NCI-H187 (cell line): ENCODE data around the gene DNPH1.

ENCODE experiments used
- DNase-seq, 2 experiments: peaks; one replicate each; lab custom pipeline; 2025; lab: John Stamatoyannopoulos, UW

DNPH1 gene

DNA sequence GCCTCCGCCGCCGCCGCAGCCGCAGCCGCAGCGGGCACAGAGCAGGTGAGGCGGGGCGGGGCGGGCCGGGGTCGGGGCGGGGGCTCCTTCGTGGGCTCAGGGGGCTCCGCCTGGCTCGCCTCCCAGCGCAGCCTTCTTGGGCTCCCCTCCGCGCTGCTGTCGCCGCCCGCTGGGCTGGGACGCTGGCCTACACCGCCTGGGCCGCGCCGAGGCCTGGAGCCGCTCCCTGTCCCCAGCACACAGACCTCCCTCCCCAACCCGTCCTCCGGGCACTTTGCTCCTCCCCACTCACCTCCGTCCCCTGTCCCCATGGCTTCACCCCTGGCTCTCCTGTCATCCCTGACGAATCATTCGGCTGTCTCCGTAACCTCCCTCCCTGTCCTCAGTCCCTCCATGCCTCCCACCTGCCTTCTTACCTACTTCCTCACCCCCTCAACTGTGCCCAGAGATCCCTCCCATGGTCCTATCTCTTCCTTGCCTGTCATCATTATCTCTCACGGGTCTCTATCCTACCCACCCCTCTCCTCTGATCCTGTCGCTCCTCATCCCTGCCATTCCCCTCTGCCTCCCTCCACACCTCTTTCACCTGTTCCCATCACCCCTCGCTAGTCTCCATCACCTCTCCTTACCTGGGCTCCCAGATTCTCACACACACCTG is 14.5 kb upstream of the DNPH1 start:
- no peak for DNase-seq

DNA sequence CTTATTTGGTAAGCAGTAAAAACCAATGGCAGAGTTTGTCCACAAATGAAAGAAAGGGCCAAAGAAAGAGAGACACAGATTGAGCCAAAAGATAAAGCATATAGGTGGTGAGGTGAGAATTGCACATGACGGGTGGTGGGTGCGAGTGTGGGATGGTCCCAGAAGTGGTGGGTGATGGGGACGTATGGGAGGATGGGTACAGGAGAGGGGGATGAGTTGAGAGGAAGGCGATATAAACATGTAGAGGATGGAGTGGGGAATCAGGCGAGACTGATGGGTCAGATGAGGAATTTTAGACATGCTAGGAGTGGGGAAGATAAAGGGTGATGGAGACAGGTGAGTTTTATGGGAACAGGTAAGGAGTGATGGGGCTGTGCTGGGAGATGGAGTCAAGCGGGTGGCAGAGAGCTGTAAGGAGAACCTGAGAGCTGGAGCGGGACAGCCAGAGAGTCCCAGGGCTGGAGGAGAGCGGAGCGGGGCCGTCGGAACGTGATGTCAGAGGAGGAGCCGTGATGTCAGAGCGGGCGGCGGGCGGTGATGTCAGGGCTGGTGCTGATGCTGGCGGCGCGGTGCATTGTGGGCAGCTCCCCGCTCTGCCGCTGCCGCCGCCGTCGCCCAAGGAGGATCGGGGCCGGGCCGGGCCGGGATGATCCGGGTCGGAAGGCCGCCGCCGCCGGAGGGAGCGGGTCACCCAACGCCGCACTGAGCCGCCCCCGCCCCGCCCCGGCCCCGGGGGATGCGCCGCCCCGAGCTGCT is 13.8 kb upstream of the DNPH1 start, which contains the start of gene TTBK1:
Gene TTBK1 (plus strand): TSS at position 574 of the 756 bp plus-strand sequence. CDS start 3,180 bp downstream, outside the sequence.
- no peak for DNase-seq

DNA sequence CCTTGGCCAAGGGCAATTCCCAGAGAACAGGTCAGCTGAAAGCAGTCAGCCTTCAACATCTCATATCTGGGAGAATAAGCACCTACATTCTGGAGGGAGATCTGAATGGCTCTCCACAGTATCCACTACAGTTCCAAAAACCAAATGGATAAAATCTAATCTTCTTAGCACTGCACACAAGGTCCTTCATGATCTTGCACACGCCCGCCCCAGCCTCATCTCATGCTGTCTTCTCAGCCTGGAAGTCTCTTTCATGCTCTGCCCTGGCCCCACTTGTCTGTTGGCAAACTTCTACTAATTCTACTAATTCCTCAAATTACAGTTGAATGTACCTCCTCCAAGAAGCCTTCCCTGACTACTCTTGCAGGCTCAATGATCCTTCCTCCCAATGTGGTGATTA is 12.2 kb upstream of the DNPH1 start:
- no peak for DNase-seq

DNA sequence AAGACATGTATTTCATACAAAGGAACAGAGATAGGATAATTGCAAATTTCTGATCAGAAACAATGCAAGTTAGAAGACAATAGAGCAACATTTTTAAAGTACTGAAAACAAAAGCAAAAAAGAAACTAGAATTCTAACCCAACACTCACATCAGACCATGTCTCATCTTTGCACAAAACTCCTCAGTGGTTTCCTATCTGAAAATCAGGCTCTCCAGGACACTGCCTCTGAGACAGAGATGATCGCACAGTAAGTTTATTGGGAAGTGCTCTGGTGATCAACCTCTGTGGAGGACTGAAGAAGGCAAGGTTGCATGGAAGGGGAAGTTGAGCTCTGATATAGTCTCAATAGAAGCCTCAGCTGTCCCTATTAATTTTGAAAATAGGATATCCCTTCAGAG is 11.7 kb upstream of the DNPH1 start:
- DNase-seq = no peak

DNA sequence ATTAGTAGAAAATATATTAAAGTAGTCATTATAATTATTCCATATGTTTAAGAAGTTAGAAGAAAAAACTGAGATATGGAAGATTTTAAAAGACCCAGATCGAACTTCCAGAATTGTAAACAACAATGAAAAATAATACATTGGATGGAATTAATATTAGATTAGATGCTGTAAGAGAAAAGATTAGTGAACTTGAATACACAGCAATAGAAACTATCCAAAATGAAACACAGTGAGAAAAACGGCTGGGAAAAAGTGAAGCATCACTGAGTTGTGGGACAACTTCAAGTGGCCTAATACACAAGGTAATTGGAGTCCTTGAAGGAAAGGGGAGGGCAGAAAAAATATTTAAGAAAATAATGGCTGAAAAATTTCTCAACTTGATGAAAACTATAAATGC is 9.8 kb upstream of the DNPH1 start:
- DNase-seq = no peak

DNA sequence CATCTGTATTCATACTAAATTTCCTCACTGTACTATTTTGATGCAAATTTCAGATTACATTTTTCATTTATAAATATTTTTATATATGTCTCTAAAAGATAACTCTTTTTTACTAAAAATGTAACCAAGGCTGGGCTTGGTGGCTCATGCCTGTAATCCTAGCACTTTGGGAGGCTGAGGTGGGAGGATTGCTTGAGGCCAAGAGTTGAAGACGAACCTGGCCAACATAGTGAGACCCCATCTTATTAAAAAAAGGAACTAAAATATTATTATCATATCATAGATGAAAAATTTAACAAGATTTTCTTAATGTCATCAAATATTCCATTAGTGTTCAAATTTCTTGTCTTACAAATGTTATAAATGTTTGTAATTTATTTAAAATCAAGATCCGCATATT is 6.6 kb upstream of the DNPH1 start:
- DNase-seq = no peak

DNA sequence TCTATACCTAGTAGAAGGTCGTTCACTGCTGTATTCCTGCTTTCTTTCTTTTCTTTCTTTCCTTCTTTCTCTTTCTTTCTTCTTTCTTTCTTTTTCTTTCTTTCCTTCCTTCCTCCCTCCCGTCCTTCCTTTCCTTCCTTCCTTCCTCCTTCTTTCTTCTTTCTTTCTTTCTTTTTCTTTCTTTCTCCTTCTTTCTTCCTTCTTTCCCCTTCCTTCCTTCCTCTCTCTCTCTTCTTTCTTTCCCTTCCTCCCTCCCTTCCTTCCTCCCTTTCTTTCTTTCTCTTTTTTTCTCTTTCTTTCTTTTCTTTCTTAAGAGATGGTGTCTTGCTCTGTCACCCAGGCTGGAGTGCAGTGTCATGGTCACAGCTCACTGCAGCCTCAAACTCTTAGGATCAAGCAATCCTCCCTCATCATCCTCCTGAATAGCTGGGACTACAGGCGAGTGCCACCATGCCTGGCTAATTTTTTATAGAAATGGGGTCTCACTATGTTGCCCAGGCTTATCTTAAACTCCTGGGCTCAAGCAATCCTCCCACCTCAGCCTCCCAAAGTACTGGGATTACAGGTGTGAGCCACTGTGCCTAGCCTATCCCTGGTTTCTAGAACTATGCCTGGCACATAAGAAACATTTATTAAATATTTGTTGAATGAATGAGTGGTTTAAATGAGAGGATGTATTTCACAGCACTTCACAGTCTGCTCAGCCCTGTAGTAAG is 2.6 kb upstream of the DNPH1 start:
- no peak for DNase-seq

DNA sequence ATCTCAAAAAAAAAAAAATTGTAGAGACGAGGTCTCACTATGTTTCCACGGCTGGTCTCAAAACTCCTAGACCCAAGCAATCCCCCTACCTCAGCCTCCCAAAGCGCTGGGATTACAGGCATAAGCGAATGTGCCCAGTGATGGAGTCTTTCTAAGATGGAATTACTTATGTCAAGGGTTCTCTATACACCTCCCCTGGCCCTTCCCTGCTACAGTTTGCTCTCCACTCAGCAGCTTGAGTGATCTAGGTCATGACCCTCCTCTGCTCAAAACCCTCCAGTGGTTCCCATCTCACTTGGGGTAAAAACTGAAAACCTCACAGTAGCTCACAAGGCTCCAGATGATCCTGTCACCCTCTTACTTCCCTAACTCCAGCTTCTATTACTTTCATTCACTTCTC is 1.8 kb upstream of the DNPH1 start:
- DNase-seq = no peak

DNA sequence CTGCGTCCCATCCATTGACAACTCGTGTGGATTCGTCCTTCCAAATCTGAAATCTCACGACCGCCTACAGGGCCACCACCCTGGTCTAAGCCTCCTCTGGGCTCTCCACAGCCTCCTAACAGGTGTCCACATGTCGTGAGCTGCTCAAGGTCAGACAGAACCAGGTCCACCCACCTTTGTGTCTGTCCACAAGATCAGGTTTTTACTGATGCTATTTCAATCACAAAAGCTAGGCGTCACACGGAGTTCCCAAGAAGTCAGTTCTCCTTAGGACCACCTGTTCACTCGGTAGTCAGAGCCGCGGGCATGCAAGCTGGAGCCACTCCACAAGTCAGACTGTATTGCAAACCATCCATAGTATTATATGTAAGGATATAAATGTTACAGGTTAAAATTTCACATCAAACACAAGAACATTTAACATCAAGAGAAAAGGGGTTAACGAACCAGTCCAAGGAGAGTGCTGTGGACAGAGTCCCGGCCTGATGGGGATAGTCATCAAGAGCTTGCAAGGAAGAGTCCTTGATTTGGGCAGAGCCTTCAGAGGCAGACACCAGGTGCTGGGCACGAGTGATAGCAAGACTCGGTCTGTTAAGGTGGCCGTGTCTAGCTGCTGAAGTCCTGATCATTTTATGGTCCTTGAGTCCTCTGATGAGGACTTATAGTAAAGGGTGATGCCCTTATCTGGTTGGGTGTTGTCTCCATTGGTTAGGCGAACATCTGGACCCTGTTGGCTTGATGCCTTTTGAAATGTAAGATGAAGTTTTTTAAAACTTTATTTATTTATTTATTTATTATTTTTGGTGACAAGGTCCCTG is 731 bp upstream of the DNPH1 start:
- DNase-seq = no peak

DNA sequence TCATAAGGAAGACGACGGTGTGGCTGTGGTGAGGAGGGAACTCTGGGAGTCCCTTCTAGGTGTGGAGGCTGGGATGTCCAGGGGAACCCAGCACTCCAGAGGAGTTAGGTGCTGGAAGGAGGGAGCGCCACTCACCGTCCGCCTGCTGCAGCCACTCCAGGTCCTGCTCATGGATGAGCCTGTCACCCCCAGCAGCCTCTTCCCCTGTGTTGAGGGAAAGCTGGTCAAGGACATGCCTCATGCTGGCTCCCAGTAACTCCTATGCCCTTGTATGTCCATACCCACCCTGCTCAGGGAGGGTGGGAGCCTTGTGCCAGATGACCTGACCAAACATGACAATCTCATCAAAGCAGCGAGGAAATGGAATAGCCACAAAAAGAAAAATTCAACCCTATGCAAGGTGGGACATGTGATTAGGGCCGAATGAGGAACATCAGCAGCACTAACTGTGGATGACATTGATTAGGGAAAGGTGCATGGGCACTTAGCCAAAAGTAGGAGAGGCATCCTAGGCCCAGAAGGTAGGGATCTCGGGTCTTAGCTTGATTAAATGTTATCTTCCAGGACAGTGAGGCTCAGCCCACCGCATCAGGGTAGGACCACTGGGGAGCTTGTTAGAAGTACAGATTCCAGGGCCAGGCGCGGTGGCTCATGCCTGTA is 3.0 kb downstream of the DNPH1 start:
- no peak for DNase-seq

DNA sequence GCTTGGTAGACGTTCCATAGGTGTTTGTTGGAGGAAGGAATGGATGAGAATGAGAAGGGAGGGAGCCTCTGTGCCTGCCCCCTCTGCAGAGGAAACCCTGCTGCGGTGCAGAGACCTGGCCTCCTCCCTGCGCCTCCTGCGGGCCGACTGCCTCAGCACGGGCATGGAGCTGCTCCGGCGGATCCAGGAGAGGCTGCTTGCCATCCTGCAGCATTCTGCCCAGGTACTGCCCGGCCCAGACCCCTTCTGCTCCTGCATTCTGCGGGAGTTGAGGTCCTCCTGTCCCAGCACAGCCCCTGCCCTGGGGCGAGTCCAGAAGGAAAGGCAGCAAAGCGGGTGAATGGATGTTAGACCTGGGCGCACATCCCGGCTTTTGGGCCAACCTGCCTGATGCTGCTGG is 6.1 kb downstream of the DNPH1 start:
- DNase-seq = no peak

DNA sequence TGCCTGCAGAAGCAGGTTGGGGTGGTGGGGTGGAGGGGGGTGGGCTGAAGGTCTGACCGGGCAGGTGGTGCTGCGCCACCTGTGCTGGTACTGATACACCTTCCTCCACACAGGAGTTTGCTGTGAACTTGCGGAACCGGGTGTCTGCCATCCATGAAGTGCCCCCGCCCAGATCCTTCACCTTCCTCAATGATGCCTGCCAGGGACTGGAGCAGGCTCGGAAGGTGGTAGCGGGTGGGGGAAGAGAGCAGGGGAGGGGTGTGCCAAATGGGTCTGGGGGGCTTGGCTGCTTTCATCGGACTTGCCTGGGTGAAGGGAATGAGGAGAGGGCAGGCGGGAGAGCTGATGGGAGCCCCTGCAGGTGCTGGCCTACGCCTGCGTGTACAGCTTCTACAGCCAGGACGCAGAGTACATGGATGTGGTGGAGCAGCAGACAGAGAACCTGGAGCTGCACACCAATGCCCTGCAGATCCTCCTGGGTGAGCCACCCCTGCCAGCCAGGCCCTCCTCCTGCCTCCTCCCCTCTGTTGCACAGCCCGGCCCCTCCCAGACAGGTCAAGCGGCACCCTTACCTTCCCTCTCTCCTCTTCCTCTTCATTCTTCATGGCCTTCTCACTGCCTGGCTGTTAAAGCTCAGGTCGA is 6.7 kb downstream of the DNPH1 start:
- no peak for DNase-seq

DNA sequence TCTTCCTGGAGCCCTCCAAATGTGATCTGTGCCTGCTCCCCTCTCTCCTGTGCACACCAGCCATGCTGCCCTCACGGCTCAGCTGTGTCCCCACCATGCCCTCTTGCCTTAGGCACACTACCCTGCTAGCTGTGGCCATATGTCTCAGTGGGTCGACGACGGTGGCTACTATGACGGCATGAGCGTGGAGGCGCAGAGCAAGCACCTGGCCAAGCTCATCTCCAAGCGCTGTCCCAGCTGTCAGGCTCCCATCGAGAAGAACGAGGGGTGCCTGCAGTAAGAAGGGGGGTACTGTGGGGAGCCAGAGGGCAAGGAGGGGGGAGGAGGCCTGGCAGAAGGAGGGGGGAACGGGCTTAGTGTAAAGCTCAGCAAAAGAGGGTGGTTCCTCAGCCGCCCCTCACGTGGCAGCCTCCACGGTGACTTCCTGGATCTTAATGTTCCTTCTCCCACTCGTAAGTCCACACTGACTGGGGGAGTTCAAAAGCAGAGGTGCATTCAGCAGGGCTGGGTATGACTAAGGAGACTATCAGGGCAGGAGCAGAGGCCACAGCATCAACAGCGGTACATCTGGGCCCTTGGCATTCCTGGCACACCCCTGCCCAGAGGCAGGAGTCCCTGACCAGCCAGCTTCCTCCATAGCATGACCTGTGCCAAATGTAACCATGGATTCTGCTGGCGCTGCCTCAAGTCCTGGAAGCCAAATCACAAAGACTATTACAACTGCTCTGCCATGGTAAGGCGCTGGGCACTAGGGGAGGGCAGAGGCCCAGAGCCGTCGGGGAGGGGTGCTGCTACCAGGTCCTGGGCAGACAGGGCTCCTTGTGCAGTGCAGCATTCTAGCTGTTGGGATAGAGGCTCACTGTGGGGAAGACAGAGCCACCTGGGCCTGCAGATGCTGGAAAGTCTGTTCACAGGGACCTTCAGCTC is 8.0 kb downstream of the DNPH1 start:
- DNase-seq = no peak

DNA sequence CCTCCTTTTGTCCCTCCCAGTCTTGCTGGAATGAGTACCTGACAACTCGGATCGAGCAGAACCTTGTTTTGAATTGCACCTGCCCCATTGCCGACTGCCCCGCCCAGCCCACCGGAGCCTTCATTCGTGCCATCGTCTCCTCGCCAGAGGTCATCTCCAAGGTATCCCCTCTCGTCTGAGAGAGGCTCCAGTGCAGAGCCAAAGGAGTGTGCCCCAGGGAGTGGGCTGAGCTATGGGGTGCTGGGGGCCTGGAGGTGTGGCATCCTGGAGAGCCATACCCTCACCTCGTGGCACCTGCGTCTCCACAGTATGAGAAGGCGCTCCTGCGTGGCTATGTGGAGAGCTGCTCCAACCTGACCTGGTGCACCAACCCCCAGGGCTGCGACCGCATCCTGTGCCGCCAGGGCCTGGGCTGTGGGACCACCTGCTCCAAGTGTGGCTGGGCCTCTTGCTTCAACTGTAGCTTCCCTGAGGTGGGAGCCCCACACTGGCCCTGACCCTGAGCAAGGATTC is 8.8 kb downstream of the DNPH1 start:
- DNase-seq = no peak

DNA sequence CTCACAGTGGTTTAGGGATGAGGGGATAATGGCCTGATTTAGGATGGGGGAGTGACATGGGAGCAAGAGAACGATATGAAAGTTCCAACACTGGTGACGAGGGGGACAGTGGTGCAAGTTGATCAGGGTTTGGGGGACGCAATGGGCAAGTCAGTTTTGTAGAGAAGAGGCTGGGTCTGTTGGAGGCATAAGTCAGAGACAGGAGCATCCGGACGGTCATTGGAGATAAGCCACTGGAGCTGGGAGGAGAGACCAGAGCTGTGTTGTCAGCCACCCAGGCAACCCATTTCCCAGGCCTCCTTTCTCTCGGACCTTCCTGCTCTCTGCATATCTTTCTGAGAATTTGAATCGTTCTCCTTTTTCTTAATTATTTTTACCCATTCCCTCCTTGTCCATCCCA is 9.5 kb downstream of the DNPH1 start:
- DNase-seq = no peak

DNA sequence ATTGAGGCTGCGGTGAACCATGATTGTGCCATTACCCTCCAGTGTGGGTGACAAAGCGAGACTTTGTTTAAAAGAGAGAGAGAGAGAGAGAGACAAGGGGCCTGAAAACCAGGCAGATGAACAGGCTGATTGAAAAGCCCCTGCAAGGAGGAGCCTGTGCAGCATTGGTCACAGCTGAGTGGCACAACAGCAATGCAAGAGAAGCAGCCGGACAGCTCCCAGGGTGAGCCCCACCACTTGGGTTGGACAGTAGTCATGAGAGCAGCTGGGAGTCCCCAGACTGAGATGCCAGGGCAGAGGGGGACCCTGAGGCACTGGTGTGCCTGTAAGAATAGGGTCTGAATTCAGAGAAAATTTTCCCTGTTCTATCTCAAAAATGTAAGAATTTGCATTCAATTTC is 10.2 kb downstream of the DNPH1 start:
- DNase-seq = no peak

DNA sequence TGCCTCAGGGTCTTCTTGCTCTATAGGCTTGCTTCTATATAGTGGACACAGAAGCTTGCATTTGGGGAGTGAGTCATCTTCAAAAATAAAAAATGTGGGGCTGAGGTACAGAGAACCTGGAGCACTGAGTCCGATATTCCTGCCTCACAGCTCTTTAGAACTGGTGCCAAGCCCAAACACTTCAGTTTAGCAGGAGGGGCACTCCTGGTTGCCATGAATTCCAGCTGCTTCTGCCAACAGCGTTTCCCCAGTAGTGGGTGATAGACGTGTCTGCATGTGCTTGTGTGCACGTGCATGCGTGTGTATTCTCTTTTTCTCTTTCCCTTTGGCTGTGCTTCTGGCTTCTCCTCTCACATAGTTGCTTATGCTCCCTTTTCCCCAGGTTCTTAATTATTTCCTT is 11.9 kb downstream of the DNPH1 start:
- no peak for DNase-seq

DNA sequence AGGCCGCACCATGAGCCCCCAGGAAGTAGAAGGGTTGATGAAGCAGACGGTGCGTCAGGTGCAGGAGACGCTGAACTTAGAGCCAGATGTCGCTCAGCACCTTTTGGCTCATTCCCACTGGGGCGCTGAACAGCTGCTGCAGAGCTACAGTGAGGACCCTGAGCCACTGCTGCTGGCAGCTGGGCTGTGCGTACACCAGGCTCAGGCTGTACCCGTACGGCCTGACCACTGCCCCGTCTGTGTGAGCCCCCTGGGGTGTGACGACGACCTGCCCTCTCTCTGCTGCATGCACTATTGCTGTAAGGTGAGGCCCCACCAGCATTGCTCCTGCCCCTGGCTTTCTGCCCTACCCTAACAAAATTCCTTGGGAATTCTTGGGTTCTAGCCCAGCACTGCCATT is 13.1 kb downstream of the DNPH1 start:
- no peak for DNase-seq

DNA sequence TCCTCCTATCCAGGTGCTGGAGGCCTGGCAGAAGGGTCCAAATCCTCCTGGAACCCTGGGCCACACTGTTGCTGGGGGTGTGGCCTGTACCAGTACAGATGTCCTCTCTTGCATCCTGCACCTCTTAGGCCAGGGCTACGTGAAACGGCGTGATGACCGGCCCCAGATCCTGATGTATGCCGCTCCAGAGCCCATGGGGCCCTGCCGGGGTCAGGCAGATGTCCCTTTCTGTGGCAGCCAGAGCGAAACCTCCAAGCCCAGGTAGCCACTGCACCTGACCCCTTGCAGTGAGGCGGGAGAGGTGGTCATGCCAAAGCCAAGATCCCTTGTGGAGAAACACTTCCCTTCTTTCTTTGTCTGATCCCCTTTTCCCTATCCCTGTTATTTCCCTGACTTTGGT is 14.2 kb downstream of the DNPH1 start:
- no peak for DNase-seq

DNA sequence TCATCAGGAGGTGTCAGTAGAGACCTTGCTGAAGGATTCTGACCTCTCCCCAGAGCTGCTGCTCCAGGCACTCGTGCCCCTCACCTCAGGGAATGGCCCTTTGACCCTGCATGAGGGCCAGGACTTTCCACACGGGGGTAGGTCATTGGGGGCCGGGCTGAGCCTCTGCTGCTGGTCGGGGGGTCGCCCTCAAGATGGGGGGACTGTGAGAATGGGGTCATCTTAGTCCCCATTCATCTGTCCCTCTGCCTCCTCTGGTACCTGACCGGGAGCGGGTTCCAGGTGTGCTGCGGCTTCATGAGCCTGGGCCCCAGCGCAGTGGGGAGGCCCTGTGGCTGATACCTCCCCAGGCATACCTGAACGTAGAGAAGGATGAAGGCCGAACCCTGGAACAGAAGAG is 15.8 kb downstream of the DNPH1 start:
- DNase-seq = no peak
